GM19324 (cell line): ENCODE data around the gene DNAJC12.
"Not testable (repeated sequence)": the region's sequence is repeated elsewhere in the genome, so short reads cannot be mapped to it uniquely, and the experiment has no call there.

Experiments used
- ATAC-seq: cut with Tn5 transposase; IDR thresholded peaks from one replicate; pipeline ENCODE4 v1.9.1; 2021; ENCODE audit warnings: mild to moderate bottlenecking, moderate library complexity; ENCODE audit not compliant: unreplicated experiment, low FRiP score

The DNAJC12 gene

DNA sequence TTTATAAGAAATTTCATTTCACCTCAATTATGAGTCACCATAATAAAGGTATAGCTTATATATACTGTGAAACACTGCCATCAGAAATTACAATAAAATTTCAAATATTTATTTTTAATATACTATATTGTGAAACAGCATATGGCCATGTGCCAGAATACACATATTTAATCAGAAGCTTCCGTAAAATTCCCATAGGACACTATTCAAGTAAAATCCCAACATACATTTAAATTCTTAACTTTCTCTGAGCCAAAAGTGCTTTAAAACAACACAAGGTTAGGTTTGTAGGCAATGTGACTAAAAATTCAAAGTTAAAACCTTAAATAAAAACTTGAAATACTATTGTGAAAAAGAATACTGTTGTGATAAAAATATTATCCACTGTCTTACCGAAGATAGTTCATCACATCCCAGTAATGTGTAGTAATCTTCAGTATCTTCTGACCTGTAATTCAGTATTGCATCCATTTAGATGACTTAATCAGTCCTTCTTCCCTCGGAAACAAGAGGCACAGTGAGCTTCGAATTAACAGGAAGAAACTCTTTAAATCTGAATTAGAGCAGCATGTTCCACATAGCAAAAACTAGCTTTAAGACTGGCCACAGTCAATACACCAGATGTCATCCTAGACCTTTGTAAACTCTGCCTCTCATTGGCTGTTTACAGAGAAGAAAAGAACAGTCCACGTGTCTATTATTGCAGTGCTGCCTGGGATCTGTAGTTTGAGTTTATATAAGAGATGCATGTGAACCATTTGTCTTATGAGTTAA is at the start of gene DNAJC12:
Gene DNAJC12 (minus strand): TSS at position 648 of the 774 bp plus-strand sequence. CDS start 177 bp downstream, at position 471.
- no peak for ATAC-seq

DNA sequence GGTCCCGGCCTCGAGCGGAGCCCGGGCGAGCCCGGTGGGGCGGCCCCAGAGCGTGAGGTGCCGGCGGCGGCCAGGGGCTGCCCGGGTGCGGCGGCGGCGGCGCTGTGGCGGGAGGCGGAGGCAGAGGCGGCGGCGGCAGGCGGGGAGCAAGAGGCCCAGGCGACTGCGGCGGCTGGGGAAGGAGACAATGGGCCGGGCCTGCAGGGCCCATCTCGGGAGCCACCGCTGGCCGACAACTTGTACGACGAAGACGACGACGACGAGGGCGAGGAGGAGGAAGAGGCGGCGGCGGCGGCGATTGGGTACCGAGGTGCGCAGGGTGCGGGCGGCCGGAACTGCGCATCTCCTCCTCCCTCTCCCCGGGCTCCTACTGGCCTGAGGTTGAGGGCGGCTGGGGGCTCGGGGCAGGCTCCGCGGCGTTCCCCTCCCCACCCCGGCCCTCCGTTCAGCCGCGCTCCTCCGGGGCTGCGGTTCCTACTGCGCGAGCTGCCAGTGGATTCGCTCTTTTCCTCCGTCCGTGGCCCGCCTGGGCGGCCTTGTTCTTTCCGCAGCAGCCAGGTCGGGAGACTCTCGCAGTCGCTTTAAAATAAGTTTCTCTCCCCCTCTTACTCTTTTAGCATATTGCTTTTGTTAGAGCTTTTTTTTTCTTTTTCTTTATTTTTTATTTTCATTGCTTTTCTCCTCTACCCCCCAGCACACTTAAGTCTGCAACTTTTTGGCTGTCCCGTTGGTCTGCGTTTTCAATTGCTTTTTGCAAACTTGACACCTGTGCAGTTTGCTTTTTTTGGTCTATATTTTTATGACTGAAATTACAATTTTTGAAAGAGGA is 47.1 kb upstream of the DNAJC12 start:
- ATAC-seq: peak; percentile 65

DNA sequence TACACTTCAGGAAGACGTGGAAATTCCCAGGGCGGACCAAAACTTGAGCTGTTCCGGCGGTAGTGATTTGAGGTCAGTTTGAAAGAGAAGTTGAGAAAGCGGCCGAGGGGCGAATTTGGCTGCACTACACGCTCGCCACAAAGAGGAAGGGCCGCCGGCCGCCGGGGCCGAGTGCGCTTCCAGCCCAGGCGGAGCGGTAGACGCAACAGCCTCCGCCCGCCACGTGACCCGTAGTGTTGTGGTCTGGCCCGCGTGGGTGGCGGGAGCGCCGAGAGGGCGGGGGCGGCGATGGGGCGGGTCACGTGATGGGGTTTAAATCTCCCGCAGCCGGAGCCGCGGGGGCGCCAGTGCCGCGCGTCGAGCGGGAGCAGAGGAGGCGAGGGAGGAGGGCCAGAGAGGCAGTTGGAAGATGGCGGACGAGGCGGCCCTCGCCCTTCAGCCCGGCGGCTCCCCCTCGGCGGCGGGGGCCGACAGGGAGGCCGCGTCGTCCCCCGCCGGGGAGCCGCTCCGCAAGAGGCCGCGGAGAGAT is 46.4 kb upstream of the DNAJC12 start, which contains the start of gene SIRT1:
Gene SIRT1 (plus strand): TSS at position 344 of the 529 bp plus-strand sequence. CDS start 66 bp downstream, at position 410.
- ATAC-seq: peak; percentile 90

DNA sequence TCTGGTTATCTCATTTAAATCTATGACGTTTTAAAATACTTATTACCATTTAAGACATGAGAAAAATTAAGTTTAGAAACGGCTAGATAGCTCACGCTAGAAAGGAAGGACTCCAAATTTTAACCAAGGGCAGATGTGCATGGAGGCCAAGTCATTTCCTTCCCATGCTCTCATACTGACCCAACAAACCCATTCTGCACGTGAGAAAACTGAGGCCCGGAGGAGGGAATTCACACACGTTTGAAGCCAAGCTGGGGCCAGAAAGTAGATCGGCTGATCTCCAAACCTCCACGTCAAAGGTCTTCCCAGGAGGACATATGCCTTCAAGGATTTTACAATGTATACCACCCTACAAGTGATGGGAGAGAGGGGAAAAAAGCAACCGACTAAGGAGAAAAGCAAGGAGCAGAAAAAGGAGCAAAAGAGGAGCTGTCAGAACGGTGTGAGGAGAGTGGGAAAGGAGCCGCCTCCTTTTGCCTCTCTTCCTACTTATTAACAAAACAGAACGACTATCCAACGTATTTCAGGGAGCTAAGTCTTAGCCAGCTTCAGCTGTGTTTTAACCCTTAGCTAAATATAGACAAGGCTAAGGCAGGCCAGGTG is 45.8 kb upstream of the DNAJC12 start:
- ATAC-seq: no peak

- no peak for ATAC-seq
Observed at GRCh38 chr10:67878133-67878532, 40.1 kb upstream of the DNAJC12 start.

DNA sequence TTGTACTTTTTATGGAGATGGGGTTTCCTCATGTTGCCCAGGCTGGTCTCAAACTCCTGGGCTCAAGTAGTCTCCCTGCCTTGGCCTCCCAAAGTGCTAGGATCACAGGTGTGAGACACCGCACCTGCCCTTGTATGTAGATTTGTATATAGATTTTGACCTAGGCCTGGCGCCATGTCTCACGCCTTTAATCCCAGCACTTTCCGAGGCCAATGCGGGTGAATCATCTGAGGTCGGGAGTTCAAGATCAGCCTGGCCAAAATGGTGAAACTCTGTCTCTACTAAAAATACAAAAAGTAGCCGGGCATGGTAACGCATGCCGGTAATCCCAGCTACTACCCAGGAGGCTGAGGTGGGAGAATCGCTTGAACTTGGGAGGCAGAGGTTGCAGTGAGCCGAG is 39.4 kb upstream of the DNAJC12 start:
- ATAC-seq: not testable (repeated sequence)

- no peak for ATAC-seq
Observed at GRCh38 chr10:67875340-67876238, 37.6 kb upstream of the DNAJC12 start.

- ATAC-seq: no peak
Observed at GRCh38 chr10:67869996-67870395, 32.0 kb upstream of the DNAJC12 start.

DNA sequence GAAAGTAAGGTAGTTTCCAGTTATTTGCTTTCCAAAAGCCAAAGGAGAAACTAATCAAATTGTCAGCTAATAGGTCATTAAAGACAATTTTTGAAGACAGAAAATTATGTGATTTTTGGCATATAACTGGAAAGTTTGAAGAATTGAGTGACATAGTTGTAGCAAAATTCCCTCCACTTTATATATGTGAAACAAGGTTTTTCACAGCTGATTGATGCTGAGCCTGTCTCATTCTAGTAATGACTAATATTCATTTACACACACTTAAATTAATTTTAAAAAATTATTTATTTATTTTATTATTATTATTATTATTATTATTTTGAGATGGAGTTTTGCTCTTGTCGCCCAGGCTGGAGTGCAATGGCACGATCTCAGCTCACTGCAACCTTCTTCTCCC is 30.1 kb upstream of the DNAJC12 start:
- no peak for ATAC-seq

GRCh38 chr10:67864607-67865371 is 26.8 kb upstream of the DNAJC12 start:
- no peak for ATAC-seq

- ATAC-seq: no peak
Observed at GRCh38 chr10:67863094-67863493, 25.1 kb upstream of the DNAJC12 start.

DNA sequence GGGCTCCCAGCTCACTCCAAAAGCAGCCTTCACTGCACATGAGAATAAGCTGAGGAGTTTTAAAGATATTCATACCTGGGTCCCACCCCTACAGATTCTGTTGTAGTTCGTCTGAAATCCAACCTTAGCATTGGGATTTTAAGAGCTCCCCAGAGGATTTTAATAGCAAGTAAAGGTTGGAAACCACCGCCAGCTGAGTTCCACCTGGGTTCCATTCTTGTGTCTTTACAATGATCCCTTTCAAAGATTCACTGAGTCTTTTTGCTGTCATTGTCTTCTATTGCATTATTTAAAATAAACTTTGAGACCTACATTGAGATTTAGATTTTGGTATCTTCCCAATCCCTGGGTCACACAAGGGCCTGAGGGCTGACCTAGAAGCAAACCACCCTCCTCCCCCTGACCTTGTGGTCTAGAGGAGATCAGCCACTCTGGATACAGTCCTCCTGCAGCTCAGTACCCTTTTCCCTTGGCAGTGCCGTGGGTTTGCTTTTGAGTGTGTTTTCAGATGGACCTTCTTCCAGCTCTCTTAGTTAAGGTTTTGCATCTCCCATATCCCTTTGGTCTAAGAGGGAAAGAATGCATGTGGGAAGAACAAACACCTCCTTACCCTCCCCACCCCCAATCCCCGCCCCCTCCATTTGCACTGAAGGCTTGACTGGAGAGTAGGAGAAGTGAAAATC is 23.9 kb upstream of the DNAJC12 start:
- no peak for ATAC-seq

GRCh38 chr10:67858971-67859370 is 21.0 kb upstream of the DNAJC12 start:
- ATAC-seq: no peak

DNA sequence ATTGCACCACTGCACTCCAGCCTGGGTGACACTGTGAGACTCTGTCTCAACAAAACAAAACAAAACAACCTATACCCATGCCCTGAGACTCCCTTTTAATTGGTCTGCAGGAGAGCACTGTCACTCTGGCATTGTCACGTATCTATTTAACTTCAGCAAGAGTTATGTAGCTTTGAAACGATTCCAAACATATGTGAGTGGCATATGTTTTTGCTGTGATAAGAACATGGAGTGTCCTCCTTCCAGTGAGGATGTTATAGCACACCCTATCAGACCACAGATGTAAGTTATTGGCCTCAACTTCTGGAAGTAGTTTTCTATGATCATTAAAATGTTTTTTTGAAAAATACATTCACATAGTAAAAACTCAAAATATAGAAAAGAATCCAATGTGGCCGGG is 15.5 kb upstream of the DNAJC12 start:
- ATAC-seq: no peak

DNA sequence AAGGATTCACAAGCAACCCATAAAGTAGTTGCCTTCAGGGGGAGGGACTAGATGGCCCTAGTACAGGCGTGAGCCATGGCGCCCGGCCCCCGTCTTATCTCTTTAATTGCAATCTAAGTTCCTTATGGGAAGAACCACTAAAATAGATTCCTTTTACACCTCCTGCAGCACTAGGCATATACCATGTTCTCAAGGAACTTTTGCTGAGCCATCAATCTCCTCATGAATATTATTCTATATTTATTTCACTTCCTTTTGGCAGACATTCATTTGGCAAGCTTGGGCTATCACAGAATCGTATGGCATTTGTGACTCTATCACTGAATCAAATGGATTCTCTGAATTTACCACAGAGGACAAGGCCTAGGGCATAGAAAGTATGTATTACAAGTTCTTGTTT is 14.8 kb upstream of the DNAJC12 start:
- no peak for ATAC-seq

- no peak for ATAC-seq
Observed at GRCh38 chr10:67851186-67851585, 13.2 kb upstream of the DNAJC12 start.

- ATAC-seq: peak; percentile 95
Observed at GRCh38 chr10:67849331-67850011, 11.5 kb upstream of the DNAJC12 start.

DNA sequence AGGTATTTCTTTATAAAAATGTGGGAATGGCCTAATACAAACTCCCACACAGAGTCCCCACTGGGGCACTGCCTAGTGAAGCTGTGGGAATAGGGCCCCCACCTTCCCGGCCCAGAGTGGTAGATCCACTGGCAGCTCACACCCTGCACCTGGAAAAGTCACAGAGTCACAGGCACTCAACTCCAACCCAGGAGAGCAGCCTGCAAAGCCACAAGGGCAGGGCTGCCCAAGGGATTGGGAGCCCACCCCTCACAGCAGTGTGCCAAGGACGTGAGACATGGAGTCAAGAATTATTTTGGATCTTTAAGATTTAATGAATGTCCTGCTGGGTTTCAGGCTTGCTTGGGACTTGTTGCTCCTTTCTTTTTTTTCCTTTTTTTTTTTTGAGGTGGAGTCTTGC is 5.3 kb upstream of the DNAJC12 start:
- no peak for ATAC-seq
